Skin epidermis (tissue), 12 donors: Measurements from ENCODE around the gene GNAQ.

Source experiments
- H3K27ac ChIP-seq, 21 experiments: fragments of 200-600 bp; sonication (generic) in 11 of 21; one replicate each; pipeline ENCODE4 v1.5.0; 2020; ENCODE audit warnings: mild to moderate bottlenecking in 3 of 21, inconsistent platforms in 2 of 21, moderate library complexity in 2 of 21
- H3K4me3 ChIP-seq, 7 experiments: fragments of 200-600 bp; sonication (generic) in 2 of 7; one replicate each; pipeline ENCODE4 v1.5.0; 2020; ENCODE audit warnings: inconsistent platforms in 2 of 7, mild to moderate bottlenecking in 2 of 7, moderate library complexity in 1 of 7

The GNAQ gene

DNA sequence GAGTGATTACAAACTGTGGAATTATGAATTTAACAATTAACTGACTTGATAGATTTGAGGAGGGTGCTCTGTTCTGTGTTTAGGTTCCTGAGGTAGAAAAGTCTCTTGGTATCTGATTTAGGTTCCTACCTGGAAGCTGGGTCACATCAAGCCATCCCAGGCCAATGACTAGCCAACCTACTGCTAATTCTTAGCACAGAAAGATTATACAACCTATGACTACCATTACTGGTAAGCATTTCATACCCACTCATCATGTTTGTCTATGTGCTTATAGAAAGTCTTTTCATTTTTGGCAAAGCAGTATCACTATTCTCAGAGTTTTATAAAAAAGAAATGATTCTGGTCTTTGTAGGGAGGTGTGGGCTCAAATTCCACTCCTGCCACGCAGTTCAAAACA lies 49.7 kb downstream of the GNAQ start:
- peak overlapping the region in 6 of 21 experiments; percentile 11 to 57 (median 25) for H3K27ac ChIP-seq
- H3K4me3 ChIP-seq, result no peak overlapping the region

DNA sequence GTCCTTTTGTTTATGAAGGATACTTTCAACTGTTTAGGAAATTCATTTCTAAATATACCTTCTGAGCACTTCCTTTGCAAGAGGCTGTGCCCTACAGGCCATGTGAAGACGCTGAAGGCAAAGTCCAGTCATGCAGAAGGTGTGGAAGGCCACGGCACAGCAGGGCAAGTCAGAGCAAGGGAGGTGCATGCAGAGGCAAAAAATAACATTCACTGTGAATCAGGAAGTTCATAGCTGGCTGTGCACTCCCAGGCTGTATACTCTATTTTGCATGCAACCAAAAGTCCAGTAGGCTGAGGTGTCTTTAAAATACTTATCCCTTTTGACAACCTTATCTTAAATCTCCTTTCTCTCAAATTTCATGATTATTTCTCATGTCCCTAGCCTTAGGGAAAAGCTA lies 50.3 kb downstream of the GNAQ start:
- Histone ChIP-seq H3K4me3 (no peak overlapping the region), H3K27ac (peak overlapping the region in 6 of 21 experiments; percentile 0 to 57 (median 20))

DNA sequence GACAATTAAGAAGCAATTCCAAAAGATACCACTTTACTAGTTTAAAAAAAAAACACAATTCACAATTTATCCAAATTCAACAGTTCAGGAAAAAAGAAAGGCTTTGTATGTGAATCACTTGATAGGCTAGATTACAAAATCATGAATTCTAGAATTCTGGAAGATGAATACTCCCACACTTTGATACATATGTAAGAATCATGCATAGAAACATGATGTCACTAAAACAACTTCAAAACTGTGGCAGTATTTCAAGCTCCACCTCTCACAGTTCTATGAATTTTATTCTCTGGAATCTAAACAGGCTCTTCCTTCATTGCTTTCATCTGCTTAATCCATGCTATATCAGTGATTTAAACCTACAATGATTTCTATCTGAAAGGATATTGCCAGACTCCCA lies 51.0 kb downstream of the GNAQ start:
- H3K27ac ChIP-seq, result peak overlapping the region in 2 of 21 experiments; percentile 0 to 38
- H3K4me3 ChIP-seq, result no peak overlapping the region

DNA sequence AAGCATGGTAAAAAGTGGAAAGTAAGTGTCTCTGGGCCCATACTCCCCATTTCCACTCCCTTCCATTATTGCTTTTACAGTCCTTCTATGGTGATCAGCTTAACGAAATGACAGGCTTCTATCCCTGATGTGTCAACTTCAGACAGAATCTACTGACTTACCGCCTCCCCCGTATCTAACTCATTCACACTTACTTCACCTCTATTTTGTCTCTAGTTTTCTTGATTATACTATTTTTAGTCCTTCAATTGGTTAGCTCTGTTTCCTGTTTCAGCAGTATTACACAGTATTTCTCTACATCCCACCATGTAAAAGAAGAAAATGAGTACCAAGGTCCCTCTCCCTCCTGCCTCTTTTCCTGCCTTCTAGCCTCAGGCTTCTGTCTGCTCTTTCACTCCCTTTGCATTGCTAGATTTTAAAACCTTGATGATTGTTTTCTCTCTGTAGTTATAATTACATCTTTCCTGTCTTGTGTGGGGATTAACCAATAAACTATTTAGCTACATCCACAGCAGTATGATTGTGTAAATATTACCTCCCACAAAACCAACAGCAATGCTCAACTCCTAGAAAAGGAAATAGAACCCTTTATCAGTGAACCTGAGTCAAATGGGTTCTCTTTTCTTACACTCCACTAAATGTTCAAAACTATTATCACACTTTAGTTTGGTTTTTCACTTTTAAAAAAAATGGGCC lies 53.4 kb downstream of the GNAQ start:
- Histone ChIP-seq H3K27ac (peak overlapping the region in 10 of 21 experiments; percentile 13 to 68 (median 50)), H3K4me3 (no peak overlapping the region)

DNA sequence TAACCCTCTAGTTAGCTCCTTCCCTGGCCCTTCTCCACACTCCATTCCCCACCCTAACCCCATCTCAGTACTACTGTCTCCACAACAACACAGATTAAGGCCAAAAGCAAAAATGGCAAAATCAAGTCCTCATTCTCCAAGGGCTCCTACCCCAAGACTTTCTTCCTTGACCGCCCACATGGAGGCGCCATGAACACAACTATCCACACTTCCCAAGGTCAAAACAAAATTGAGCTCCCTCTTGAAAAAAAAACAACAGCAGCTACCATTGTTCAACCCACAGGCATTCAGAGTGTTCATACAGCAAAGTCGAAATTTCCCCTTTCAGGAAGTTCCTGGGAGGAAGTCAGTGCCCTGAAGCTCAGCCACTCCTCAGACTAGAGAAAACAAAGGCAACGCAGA lies 54.4 kb downstream of the GNAQ start:
- no peak overlapping the region for H3K4me3 ChIP-seq
- H3K27ac ChIP-seq, result peak overlapping the region in 14 of 21 experiments; percentile 5 to 68 (median 48)

DNA sequence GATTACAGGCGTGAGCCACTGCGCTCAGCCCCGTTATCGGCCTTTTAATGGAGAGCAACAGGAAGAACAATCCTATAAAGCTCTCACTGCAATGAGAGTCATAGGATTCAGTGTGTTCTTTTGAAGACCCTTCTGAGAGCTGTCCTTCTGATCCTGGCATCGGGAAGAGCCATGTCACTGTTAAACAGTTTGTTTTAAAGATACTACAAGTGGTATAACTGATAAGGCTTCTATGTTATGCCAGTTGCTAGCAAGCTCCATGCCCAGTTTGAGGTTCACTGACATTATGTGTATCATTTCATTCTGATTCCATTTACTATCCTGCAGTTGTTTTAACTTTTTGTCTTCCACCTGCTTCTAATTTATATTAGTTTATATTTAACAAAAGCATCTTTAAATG lies 55.8 kb downstream of the GNAQ start:
- no peak overlapping the region for H3K27ac ChIP-seq
- H3K4me3 ChIP-seq, result no peak overlapping the region

DNA sequence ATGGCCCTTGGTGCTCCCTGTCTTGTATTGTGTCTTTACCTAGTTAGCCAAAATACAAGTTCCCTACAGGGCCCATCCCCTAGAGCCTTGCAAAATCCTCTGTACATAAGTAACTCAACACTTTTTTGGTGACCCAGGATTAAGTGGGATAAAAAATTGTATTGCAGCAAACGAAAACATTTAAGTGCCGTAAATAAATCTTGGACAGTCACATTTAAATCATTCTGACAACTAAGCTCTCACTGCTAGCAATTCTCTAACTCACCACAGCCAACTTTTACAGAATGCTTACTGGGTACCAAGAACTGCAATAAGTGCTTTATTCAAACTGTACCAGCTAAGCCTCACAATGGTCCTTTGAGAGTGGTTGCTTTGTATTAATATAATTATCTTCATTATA lies 56.6 kb downstream of the GNAQ start:
- no peak overlapping the region for H3K4me3 ChIP-seq
- no peak overlapping the region for H3K27ac ChIP-seq

DNA sequence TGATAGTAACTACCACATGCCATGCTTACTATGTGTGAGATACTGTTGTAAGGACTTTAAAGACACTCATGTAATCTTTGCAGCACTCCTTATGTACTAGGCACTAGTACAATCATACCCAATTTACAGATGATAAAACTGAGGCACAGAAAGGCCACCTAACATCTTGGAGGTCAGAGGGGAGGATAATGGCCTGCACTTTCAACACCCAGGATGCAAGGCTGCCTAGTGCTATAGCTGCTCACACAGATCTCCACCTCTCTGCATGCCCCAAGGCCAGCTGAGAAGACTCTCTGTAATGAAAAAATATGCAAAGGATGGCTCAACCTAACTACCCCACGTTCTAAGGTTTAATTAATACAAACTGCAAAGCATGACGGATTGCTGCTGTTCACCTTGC lies 57.2 kb downstream of the GNAQ start:
- Histone ChIP-seq H3K4me3 (no peak overlapping the region), H3K27ac (no peak overlapping the region)

DNA sequence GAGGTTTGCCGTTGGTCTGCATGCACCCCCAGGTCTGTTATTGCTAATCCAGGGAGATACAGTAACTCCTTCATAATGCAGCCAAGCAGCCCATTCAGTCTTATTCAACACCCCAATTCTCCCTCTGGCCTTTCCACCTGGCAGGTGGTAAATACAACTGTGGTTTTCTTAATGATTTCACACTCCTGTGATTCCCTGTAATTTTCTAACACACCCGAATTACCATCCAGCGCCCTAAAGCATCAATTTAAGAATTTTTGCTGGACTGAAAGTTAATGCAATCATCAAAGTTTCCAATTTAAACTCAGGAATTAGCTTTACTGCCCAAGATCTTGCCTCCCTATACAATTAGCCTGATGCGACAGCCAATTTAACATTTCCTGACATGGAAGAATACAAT lies 62.5 kb downstream of the GNAQ start:
- Histone ChIP-seq H3K4me3 (no peak overlapping the region), H3K27ac (no peak overlapping the region)

DNA sequence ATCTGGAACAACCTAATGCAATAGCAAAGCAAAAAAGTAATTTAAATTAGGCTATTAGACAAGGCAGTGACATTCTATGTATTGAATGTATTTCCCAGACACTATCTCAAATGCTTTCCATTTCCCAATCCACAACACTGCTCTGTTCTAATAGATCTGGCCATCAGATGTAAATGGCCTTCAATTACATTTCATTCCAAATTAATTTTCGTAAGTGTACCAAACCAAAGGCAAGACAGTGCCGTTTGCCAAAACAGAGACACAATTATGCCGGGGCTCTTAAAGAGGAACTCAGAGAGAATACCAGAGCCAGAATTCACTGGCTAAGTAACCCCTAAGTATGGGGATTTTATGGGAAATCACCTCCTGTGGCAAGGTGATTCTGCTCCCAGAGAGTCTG lies 63.1 kb downstream of the GNAQ start:
- H3K4me3 ChIP-seq, result no peak overlapping the region
- H3K27ac ChIP-seq, result no peak overlapping the region

DNA sequence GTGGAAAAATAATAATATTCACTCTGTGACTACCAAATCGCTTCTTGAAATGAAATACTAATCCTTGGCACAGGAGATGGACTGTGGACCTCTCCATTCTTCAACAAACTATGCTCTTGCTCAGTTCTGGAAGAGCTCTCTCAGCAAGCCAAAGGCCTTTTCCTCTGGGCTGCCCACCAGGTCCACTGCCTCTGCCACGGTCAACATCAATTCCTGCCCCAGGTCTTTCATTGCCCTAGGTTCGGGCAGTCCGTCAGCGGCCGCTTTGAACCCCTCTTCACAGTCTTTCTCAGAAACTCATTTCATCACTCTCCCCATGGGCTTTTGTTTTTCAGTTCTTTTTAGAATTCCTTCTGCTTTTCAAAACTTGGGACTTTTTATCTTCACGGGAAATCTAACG lies 64.9 kb downstream of the GNAQ start:
- no peak overlapping the region for H3K27ac ChIP-seq

DNA sequence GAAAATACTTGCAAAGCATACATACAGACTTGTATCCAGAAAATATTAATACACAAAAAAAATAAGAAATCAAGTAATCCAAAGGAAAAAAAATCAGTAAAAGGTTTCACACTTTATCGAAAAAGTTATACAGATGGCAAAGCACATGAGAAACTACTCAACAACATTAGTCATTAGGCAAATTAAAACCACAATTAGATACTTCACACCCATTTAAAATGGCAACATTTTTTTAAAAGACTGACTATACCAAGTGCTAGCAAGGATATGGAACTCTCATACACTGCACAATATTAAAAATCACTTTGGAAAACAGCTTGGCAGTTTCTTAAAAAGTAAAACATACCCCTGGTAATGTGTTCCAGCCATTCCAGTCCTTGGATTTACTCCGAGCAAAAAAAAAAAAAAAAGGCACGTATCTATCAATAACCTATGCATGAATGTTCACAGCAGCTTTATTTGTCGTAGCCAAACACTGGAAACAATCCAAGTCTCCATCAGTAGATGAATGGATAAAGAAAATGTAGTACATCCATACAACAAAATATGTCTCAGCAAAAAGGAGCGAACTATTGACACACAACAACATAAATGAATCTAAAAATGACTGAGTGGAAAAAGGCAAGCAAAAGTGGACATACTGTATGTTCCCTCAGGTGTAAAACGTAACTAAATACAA lies 66.0 kb downstream of the GNAQ start:
- Histone ChIP-seq H3K4me3 (no peak overlapping the region), H3K27ac (no peak overlapping the region)

More for the DNA sequence above, 64.9 kb downstream of the GNAQ start:
- no peak overlapping the region for H3K4me3 ChIP-seq

DNA sequence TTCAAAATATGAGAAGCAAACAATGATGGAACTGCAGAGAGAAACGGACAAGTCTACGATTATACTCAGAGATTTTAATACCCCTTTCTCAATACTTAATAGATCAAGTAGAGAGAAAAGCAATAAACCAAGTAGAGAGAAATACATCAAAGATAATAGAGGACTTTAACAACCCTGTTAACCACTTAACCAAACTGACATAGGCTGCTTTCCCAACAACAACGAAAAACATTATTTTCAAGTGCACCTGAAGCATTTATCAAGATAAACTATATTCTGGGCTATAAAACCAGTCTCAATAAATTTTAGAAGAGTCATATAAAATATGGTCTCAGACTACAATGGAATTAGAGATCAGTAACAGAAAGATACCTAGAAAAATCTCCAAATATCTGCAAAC lies 67.4 kb downstream of the GNAQ start:
- H3K4me3 ChIP-seq, result no peak overlapping the region
- no peak overlapping the region for H3K27ac ChIP-seq

DNA sequence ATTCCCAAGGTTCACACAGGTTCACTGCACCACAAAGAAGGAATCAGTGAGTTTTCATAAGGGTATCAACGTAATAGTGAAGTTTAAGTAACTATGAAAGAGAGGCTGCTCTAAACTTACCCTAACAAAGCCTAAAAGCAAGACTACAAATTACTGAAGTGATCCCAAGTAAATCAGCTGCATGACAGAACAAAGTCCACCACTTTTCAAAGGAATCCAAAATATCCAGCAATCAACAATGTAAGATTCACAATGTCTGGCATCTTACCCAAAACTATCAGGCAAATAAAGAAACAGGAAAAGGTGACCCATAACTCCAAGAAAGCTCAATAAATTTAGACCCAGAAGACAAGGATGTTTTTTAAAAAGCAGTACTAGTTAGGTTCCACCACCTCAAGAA lies 70.1 kb downstream of the GNAQ start:
- H3K27ac ChIP-seq, result peak overlapping the region in 4 of 21 experiments; percentile 11 to 68 (median 32)
- H3K4me3 ChIP-seq, result no peak overlapping the region

DNA sequence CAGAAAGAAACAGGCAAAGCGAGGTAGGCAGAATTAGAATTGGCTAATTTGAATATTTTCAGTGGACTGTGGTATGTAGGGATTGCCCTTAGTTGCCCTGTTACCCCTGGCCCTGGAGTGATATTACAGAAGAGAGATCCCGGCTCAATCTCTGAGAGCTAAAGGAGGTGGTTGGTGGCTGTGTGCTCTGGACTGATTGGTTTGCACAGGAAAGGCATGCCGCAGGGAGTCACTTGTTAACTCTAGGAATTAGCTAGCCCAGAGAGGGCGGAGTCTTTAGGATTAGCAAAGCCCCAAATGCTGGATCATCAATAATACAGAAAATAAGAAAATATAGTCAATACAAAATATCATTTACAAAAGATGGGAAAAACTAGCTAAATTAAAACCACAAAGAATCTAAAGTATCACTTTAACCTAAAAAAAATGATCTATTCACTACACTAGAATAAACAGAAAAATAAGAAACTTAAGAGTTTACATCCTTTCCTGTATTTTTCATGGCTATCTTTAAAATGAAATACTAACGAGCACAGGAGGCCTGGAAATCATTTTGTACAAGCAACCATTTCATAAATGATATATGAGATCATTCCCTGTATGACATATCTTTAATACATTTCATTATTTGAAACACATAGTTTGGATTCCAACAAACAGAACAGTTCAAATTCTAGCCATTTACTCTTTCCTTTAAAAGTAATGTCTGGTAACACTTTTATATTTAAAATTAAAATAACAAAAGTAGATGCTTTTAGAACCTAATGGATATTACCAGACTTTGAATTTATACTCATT lies 71.1 kb downstream of the GNAQ start:
- H3K27ac ChIP-seq, result peak overlapping the region in 3 of 21 experiments; percentile 30 to 68 (median 35)

DNA sequence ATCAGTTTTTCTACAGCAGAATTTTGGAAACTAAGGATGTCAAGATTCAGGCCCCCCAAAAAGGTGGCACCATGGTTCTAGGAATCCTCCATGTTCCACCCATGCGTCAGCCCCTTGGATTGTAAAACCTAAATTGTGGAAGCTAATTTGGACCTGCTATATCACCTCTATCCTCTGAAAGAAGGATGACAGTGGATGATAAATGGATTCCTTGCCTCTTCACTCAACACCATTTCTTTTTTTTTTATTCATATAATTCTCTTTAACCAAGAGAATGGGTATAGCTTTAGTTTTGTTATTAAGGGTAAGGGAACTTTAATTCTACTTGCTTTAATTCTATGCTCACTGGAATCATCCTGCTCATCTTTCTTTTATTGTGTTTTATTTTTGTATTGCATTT lies 71.8 kb downstream of the GNAQ start:
- no peak overlapping the region for H3K4me3 ChIP-seq
- no peak overlapping the region for H3K27ac ChIP-seq

More for the DNA sequence above, 71.1 kb downstream of the GNAQ start:
- H3K4me3 ChIP-seq, result no peak overlapping the region

DNA sequence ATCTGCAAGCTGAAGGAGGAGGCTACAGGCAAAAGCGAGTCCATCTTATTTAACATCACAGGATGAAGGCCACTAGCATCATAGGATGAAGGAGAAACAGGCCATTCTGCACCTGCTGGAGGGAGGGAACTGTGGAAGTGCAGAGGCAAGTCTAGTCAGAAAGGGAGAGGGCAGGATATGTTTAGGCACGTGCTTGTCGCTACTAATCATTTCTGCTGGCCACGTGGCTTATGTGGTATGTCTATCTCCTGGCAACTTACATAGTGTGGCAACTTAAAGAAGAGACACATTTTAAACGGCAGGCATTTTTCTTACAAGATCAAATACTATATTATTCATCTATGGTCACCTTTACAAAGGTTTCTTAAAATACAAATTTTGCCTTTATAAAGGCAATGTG lies 74.0 kb downstream of the GNAQ start:
- Histone ChIP-seq H3K27ac (peak overlapping the region in 1 of 21 experiments; percentile 10), H3K4me3 (no peak overlapping the region)

DNA sequence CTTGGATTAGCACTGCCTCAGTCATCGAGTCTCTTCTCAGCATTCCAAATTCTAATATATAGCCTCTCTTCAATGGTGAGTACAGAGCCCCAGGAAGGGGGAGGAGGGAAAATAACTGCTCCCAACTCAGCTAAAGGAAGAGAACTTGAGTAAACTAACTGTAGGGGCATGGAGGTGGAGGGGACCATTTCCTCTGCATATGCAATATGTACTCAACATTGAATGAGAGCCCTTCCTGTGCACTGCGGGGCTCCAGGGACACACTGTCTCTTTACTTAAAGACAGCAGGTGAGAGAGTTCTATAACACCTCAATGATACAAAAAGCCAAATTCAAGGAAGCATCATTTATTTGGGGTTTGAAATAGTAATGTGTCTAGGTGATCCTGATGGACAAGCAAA lies 75.1 kb downstream of the GNAQ start:
- Histone ChIP-seq H3K27ac (no peak overlapping the region), H3K4me3 (no peak overlapping the region)

DNA sequence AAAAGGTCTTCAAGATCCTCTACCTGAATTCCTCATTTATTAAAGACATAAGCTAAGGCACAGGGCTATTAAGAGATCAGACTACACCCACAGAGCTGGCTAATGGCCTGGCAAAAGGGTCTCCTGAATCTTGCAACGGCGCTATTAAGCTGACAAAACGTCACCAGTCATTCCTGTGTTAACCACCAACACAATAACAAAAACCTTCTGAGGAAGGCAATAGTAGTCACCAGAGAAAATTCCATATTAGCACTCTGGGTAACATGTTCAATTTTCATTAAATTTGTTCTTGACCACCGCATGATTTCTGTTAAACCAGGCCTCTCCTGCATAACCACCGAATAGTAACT lies 77.0 kb downstream of the GNAQ start:
- Histone ChIP-seq H3K27ac (peak overlapping the region in 7 of 21 experiments; percentile 10 to 67 (median 38)), H3K4me3 (no peak overlapping the region)

DNA sequence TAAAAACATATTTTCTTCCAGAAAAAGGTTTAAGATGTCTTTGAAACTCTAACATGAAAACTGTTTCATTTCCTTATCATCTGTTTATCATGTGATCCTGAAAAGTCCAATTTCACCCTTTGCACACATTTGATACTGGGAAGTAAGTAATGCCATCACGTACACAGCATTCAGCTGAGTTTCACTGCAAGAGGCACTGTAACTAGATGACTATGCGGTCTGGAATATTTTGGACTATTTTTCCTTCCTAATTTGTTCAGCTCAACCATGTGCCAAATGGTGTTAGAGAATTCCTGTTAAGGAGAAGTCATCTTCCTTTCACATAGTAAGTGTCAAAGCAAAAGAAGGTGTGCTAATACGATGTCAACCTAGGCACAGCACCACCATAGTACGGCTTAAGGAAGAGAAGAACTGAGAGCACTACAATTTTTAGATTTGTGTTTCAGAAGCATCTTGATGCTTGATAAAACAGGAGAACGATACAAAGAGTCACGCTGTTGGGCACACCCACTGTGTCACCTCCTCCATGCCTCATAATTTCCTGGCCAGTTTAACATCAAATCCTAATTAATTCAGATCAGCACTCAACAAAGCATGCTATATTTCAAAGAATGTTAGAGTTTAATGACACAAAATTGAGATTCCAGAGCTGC lies 77.5 kb downstream of the GNAQ start:
- Histone ChIP-seq H3K4me3 (no peak overlapping the region), H3K27ac (peak overlapping the region in 7 of 21 experiments; percentile 27 to 68 (median 56))
